HepG2 (cell line): ENCODE measurements around the gene TMEM9. TPM values are rescaled to one million over a fixed set of nuclear protein-coding genes. Genes with fewer than 3 reads are reported as not detected.

Source experiments
- ARID5B ChIP-seq: IDR thresholded peaks from 2 replicates; pipeline ENCODE4 v1.4.0; 2020; ENCODE audit warnings: mild to moderate bottlenecking, missing genetic modification reagents
- ATF7 ChIP-seq, 2 experiments: fragments of 450-650 bp in 1 of 2; sonication (generic) in 1 of 2; formaldehyde crosslinking in 1 of 2; IDR thresholded peaks; 2 replicates each; pipeline versions ENCODE4 v1.4.0 to v1.6.1; 2016 to 2020; ENCODE audit warnings: antibody characterized with exemption in 1 of 2, mild to moderate bottlenecking in 1 of 2, missing genetic modification reagents in 1 of 2
- BRD4 ChIP-seq: sonication (generic); formaldehyde crosslinking; IDR thresholded peaks from 2 replicates; pipeline ENCODE4 v1.4.0; 2020; ENCODE audit warnings: missing genetic modification reagents
- HHEX ChIP-seq: IDR thresholded peaks from 2 replicates; pipeline ENCODE4 v1.6.1; 2016; ENCODE audit warnings: control low read depth
- MTA1 ChIP-seq: sonication (generic); formaldehyde crosslinking; IDR thresholded peaks from 2 replicates; pipeline ENCODE4 v1.4.0; 2020; ENCODE audit warnings: missing genetic modification reagents, mild to moderate bottlenecking, borderline replicate concordance
- NCOA1 ChIP-seq: sonication (generic); formaldehyde crosslinking; IDR thresholded peaks from 2 replicates; pipeline ENCODE4 v1.9.0; 2021; ENCODE audit warnings: missing genetic modification reagents
- PPARG ChIP-seq: conservative IDR thresholded peaks from 2 replicates; pipeline ENCODE4 v1.6.1; 2016; ENCODE audit warnings: missing biosample characterization, missing genetic modification reagents
- PRMT3 ChIP-seq: sonication (generic); formaldehyde crosslinking; IDR thresholded peaks from 2 replicates; pipeline ENCODE4 v1.8.1; 2022; ENCODE audit warnings: low read depth, mild to moderate bottlenecking, moderate library complexity, missing genetic modification reagents, borderline replicate concordance
- RAD51 ChIP-seq: fragments of 450-650 bp; IDR thresholded peaks from 2 replicates; pipeline ENCODE4 v1.6.1; 2016; ENCODE audit warnings: borderline replicate concordance
- SNAPC2 ChIP-seq: sonication (generic); formaldehyde crosslinking; IDR thresholded peaks from 2 replicates; pipeline ENCODE4 v1.8.1; 2022; ENCODE audit warnings: mild to moderate bottlenecking, missing genetic modification reagents
- SP140L ChIP-seq: sonication (generic); formaldehyde crosslinking; IDR thresholded peaks from 2 replicates; pipeline ENCODE4 v1.4.0; 2020; ENCODE audit warnings: missing genetic modification reagents, borderline replicate concordance
- SRSF1 ChIP-seq: fragments of 200-400 bp; formaldehyde crosslinking; optimal IDR thresholded peaks from 2 replicates; pipeline ENCODE3; 2017; ENCODE audit warnings: mild to moderate bottlenecking, low read depth, low read length, moderate library complexity
- SRY ChIP-seq: sonication (generic); formaldehyde crosslinking; IDR thresholded peaks from 2 replicates; pipeline ENCODE4 v1.8.0; 2022; ENCODE audit warnings: mild to moderate bottlenecking, missing genetic modification reagents
- STAG1 ChIP-seq: sonication (generic); formaldehyde crosslinking; IDR thresholded peaks from 2 replicates; pipeline ENCODE4 v1.4.0; 2020; ENCODE audit warnings: missing genetic modification reagents
- U2AF2 ChIP-seq: fragments of 200-400 bp; formaldehyde crosslinking; IDR thresholded peaks from 2 replicates; pipeline ENCODE4 v1.6.1; 2017; ENCODE audit warnings: low read depth, mild to moderate bottlenecking, low read length
- ZBTB39 ChIP-seq: sonication (generic); formaldehyde crosslinking; IDR thresholded peaks from 2 replicates; pipeline ENCODE4 v1.5.0; 2020; ENCODE audit warnings: missing genetic modification reagents
- ZEB1 ChIP-seq: IDR thresholded peaks from 2 replicates; pipeline ENCODE4 v1.6.1; 2012; ENCODE audit warnings: mild to moderate bottlenecking, low read depth, inconsistent platforms; ENCODE audit not compliant: insufficient replicate concordance
- ZNF230 ChIP-seq: sonication (generic); formaldehyde crosslinking; IDR thresholded peaks from 2 replicates; pipeline ENCODE4 v1.4.0; 2020; ENCODE audit warnings: mild to moderate bottlenecking, missing genetic modification reagents
- ZNF331 ChIP-seq: sonication (generic); formaldehyde crosslinking; IDR thresholded peaks from 2 replicates; pipeline ENCODE4 v1.4.0; 2020; ENCODE audit warnings: missing genetic modification reagents
- ZNF431 ChIP-seq: sonication (generic); formaldehyde crosslinking; IDR thresholded peaks from 2 replicates; pipeline ENCODE4 v1.9.0; 2022; ENCODE audit warnings: missing genetic modification reagents, low read depth, mild to moderate bottlenecking, borderline replicate concordance
- ZNF496 ChIP-seq: sonication (generic); formaldehyde crosslinking; IDR thresholded peaks from 2 replicates; pipeline ENCODE4 v1.8.1; 2023; ENCODE audit warnings: mild to moderate bottlenecking, moderate library complexity, missing genetic modification reagents; ENCODE audit not compliant: insufficient replicate concordance
- ZNF724P ChIP-seq: sonication (generic); formaldehyde crosslinking; IDR thresholded peaks from 2 replicates; pipeline ENCODE4 v1.8.0; 2022; ENCODE audit warnings: missing genetic modification reagents, borderline replicate concordance
- ZNF747 ChIP-seq: sonication (generic); formaldehyde crosslinking; IDR thresholded peaks from 2 replicates; pipeline ENCODE4 v1.8.1; 2023; ENCODE audit warnings: missing genetic modification reagents, mild to moderate bottlenecking, borderline replicate concordance
- ZSCAN30 ChIP-seq: sonication (generic); formaldehyde crosslinking; IDR thresholded peaks from 2 replicates; pipeline ENCODE4 v1.5.0; 2020; ENCODE audit warnings: mild to moderate bottlenecking, missing genetic modification reagents
- polyA plus RNA-seq, 8 experiments: library from polyadenylated mRNA; depleted of rRNA in 3 of 8; stranded (reverse) in 7 of 8; unstranded in 1 of 8; fragments of >200 nt; fragmentation: Illumina TruSeq in 4 of 8; extraction: Trizol in 4 of 8; gene quantifications; 2 replicates each; pipeline versions ENCODE4 v1.2.1 to v1.2.3, GENCODE V29; 2011 to 2016; ENCODE audit warnings: low read depth in 4 of 8, missing spikeins in 1 of 8, mixed read lengths in 1 of 8; ENCODE audit not compliant: insufficient read depth in 1 of 8
- total RNA-seq, 5 experiments: library from RNA; depleted of rRNA; stranded (reverse); fragments of >200 nt; fragmentation: Illumina TruSeq; extraction: Trizol; gene quantifications; 2 replicates each; pipeline ENCODE4 v1.2.3, GENCODE V29; 2016; ENCODE audit warnings: low read depth in 1 of 5
- TF ChIP-seq, protein P1 (sequence below): fragments of 450-650 bp; IDR thresholded peaks from 2 replicates; pipeline ENCODE4 v1.6.1; 2017

Gene TMEM9
- total and polyA plus RNA-seq, 2 of the 13 experiments (the other 11 are each of a cell fraction or from before 2014, with no cell fraction given): 60.9 to 102 TPM

GRCh38 chr1:201170533-201171062 is 16.3 kb upstream of the TMEM9 start (continued):
- TF ChIP-seq ARID5B (CRISPR knock-in tag): peak; percentile 96
- TF ChIP-seq ZNF496 (CRISPR knock-in tag): no peak
- peak; percentile 49; the same call in 1 of the 2 replicates for TF ChIP-seq ZNF724P (CRISPR knock-in tag)
- TF ChIP-seq STAG1 (CRISPR knock-in tag): no peak
- TF ChIP-seq ZEB1: peak; percentile 93
- no peak; the same call in 1 of the 2 replicates for TF ChIP-seq SP140L (CRISPR knock-in tag)
- TF ChIP-seq ZNF331 (CRISPR knock-in tag): peak; percentile 73
- no peak for TF ChIP-seq PRMT3 (CRISPR knock-in tag)
- peak; percentile 83 for TF ChIP-seq ATF7 (IDR thresholded peaks at IDR 0.05)
- TF ChIP-seq ATF7 (CRISPR knock-in tag; IDR thresholded peaks at IDR 0.05): peak; percentile 88; the same call in 1 of the 2 replicates
- peak; percentile 73 for TF ChIP-seq HHEX (CRISPR knock-in tag)
- TF ChIP-seq SRY (CRISPR knock-in tag): no peak
- peak; percentile 21; the same call in 1 of the 2 replicates for TF ChIP-seq ZNF230
- no peak for TF ChIP-seq SRSF1
- TF ChIP-seq PPARG: peak; percentile 71; the same call in 1 of the 2 replicates
- TF ChIP-seq ZNF431: peak; percentile 23; the same call in 1 of the 2 replicates
- TF ChIP-seq ZBTB39 (CRISPR knock-in tag): no peak
- TF ChIP-seq RAD51: no peak
- TF ChIP-seq BRD4 (CRISPR knock-in tag): no peak
- 0 out of 2 replicates have a peak, but pooled peaks have one; percentile 13 for TF ChIP-seq ZNF747 (CRISPR knock-in tag)
- no peak for TF ChIP-seq SNAPC2 (CRISPR knock-in tag)
- TF ChIP-seq MTA1 (CRISPR knock-in tag): 0 out of 2 replicates have a peak, but pooled peaks have one; percentile 34
- no peak for TF ChIP-seq U2AF2
- TF ChIP-seq, protein P1, sequence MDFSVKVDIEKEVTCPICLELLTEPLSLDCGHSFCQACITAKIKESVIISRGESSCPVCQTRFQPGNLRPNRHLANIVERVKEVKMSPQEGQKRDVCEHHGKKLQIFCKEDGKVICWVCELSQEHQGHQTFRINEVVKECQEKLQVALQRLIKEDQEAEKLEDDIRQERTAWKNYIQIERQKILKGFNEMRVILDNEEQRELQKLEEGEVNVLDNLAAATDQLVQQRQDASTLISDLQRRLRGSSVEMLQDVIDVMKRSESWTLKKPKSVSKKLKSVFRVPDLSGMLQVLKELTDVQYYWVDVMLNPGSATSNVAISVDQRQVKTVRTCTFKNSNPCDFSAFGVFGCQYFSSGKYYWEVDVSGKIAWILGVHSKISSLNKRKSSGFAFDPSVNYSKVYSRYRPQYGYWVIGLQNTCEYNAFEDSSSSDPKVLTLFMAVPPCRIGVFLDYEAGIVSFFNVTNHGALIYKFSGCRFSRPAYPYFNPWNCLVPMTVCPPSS: no peak
- no peak for TF ChIP-seq ZSCAN30 (CRISPR knock-in tag)
- TF ChIP-seq NCOA1 (CRISPR knock-in tag): no peak
